Activated CD4-positive, CD25-positive, alpha-beta regulatory T cell treated with anti-CD3 and anti-CD28 coated beads, Interleukin-2, amount 50 U/mL, for 16 hours (primary cell): ENCODE results near the gene MDM1.
A peak's percentile ranks its signal among the peaks of the same experiment; 100 is the strongest.

Experiments used
- DNase-seq: peaks from one replicate; pipeline ENCODE4 v3.0.0-alpha.2; 2020; ENCODE audit warnings: low read depth, low spot score

Gene MDM1, protein sequence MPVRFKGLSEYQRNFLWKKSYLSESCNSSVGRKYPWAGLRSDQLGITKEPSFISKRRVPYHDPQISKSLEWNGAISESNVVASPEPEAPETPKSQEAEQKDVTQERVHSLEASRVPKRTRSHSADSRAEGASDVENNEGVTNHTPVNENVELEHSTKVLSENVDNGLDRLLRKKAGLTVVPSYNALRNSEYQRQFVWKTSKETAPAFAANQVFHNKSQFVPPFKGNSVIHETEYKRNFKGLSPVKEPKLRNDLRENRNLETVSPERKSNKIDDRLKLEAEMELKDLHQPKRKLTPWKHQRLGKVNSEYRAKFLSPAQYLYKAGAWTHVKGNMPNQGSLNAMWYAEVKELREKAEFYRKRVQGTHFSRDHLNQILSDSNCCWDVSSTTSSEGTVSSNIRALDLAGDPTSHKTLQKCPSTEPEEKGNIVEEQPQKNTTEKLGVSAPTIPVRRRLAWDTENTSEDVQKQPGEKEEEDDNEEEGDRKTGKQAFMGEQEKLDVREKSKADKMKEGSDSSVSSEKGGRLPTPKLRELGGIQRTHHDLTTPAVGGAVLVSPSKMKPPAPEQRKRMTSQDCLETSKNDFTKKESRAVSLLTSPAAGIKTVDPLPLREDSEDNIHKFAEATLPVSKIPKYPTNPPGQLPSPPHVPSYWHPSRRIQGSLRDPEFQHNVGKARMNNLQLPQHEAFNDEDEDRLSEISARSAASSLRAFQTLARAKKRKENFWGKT

DNA sequence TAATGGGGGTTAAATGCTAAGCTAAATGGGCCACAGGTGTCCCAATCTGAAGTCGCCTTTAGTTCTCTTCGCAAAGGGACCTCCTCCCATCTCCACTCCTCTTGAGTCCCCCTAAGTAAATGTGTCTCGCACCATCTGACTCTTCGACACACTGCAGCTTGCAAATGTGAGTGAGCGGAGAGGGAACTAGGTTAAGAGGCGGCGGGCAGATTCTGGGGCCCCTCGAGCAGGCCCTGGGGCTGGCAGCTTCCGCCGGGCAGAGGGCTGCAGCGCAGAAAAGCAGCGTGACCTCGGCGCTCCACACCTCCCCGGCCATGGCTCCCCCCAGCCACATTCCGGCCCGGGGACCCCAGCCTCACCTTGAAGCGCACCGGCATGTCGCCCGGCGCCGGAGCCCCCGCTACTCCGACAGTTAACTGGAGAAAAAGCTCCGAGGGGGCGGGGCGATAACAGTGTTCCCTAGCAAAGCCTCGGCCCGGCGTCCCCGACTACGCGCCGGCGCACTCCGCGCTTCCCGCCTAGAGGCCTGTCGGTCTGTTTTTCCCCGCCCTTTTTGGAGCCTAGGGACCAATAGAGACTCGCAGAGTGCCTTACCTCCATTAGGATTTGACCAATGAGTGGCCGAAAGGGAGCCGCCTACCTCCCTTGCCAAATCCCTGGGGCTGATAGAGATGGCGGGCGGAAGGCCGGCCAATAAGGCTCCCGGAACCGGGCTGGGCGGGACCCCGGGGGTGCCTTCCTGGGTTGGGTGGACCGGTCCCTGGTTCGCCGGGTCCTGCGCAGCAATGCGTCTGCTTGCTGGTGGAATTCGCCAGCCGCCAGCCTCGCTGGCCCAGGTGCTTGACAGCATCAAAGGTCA, at the start of gene MDM1:
Gene MDM1, minus strand, starts transcription at position 494 of the 859 bp plus-strand sequence. Its CDS starts 117 bp downstream, at position 377.
- peak; percentile 91 for DNase-seq

- DNase-seq: no peak
Observed at GRCh38 chr12:68381476-68382219, 49.5 kb upstream of the MDM1 start.

GRCh38 chr12:68378872-68379606, 46.9 kb upstream of the MDM1 start:
- DNase-seq: no peak

DNA sequence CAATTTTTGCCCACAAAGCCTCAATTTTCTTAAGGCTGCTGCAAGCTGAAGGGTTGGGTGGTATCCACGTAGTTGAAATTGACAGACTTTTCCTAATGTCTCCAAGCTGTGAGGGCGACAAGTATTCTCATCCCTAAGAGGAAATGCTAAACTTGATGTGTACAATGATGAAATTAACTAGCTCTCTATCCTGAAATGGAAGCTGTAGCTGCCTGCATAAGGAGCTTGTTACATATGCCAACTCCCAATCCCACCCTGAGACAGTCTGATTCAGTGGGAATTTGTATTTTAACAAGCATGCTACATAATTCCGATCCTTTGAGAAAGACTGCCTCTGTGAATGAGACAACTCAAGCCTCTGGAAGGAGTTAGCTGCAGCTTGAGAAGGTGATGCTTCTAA, 45.7 kb upstream of the MDM1 start:
- DNase-seq: no peak

- DNase-seq: no peak
Observed at GRCh38 chr12:68376901-68377300, 44.7 kb upstream of the MDM1 start.

- DNase-seq: no peak
Observed at GRCh38 chr12:68375756-68376695, 43.9 kb upstream of the MDM1 start.

- peak; percentile 53 for DNase-seq
Observed at GRCh38 chr12:68374307-68374982, 42.3 kb upstream of the MDM1 start.

- no peak for DNase-seq
Observed at GRCh38 chr12:68370667-68371066, 38.5 kb upstream of the MDM1 start.

GRCh38 chr12:68370006-68370590, 37.9 kb upstream of the MDM1 start:
- DNase-seq: no peak

DNA sequence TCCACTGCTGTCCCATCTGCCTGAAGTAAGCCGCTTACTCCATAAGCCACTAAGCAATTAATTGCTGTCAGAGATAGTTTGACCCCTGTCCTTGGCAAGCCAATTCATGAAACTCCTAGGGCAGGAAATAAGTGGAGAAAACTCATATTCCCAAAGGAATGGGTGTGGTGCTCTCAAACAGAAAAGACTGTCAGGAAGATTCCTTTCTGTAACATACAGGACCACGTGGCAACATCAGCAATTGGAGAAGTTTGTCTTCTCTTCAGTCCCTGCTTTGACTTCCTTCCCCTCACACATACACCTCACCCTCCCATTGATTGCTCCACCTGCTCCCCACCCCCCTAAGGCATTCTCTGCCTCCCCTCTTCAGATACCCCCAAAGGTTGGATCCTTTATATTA, 36.2 kb upstream of the MDM1 start:
- no peak for DNase-seq

DNA sequence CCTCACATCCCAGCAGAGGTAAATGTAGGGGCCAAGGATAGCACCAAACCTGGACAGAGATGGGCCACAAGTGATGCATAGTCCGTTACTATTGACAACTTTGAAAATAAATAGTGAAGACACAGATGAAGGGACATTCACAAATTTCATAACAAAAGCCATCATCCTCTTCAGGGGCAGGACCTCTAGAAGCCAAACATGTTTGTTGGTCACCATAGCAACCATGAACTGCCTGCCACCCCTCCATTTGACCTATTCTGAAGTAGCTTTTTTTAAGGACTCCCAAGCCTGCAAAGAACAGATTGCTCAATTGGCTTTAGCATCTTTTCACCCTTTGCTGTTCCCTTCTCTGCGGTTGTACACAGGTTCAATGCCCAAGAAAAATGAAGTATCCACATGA, 35.7 kb upstream of the MDM1 start:
- no peak for DNase-seq

GRCh38 chr12:68367116-68367515, 35.0 kb upstream of the MDM1 start:
- no peak for DNase-seq

- peak; percentile 66 for DNase-seq
Observed at GRCh38 chr12:68364893-68365725, 32.9 kb upstream of the MDM1 start.

DNA sequence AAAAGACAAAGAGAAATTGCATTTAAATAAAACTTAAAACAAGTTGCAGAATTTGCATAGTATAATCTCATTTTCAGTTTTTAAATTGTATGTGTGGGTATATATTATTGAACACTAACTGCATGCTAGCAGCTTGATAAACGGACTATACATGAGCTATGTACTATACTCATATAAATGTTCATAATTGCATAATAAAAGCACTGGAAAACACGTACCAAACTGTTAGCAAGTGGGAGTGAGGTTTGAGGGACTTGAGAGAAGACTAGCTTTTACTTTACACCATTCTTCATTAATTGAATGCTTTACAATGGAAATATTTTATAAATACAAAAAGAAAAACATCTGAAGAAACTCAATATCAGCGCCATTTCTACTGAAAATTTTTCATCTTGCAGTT, 32.2 kb upstream of the MDM1 start:
- no peak for DNase-seq

DNA sequence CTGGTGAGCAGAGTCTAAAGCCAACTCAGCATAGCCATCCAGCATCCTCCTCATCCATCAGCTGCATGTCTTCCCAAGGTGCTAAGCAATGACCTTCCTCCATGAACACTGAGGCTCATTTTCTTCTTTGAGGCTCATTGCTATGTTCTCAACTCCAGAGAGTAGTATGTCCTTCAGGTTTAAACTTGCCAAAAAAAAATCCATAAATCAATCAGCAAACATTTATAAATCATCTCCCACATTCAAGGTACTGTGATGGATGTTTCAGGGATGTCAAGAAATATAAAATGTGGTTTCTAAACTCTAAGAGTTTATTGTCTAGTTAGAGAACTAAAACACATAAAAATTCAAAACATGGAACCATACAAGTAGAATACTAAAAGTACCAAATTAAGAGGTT, 29.8 kb upstream of the MDM1 start:
- no peak for DNase-seq

DNA sequence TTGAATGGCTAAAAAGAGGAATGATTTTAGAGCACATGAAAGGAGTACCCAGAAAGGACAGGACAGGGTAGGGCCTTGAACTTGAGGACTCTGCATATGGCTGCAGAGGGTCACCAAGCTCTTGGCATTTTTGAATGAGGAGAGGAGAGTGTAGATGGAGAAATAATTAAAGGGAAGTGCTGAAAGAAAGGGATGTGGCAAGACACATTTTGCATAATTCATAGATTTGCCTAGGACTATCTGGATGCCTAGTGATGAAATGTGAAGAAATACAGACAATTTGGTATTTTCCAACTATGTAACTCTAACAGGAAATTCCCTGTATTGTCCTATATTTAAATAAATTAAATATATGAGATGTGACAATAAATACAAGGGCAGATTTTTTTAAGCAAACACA, 27.5 kb upstream of the MDM1 start:
- no peak for DNase-seq
